Amygdala (tissue), 56 donors: ENCODE results near the gene CDCA3.
A peak's percentile ranks its signal among the peaks of the same experiment; 100 is the strongest.

Experiments used
- DNase-seq, 56 donors: peaks; one replicate each; lab custom pipeline; 2025; lab: John Stamatoyannopoulos, UW

CDCA3 gene

DNA sequence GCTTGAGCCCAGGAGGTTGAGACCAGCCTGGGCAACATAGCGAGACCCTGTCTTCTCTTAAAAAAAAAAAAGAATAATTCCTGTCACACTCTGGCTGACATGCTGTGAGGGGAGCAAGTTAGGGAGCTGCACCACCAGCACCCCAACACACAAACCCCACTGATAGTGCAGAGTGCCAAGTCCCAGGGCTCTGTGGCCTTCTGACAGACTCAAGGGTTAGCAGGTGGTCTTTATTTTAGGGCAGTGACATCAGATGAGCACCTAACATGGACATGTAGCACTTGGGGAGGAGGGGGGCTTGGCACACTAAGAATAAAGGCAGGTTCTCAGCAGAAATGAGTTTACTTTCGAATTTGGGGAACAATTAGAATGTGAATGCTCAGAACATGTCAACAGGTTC is 7.7 kb upstream of the CDCA3 start:
- DNase-seq, result no peak

DNA sequence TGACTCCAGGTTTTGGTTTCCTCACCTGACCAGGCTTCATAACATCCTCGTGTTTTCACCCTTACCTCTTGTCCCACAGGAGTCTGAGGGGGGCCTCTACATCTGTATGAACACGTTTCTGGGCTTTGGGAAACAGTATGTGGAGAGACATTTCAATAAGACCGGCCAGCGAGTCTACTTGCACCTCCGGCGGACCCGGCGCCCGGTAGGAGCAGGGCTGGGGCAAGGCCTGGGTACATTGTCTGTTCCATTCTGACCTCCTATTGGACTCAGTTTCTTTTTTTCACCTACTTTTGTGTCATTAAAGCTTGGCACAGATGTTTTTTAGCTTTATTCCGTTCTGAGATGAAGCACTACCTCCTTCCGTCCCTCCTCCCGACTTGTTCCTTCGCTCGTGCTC is 4.2 kb upstream of the CDCA3 start:
- no peak for DNase-seq

- no peak for DNase-seq
Measured at GRCh38 chr12:6854036-6854435, 3.0 kb upstream of the CDCA3 start.

- no peak for DNase-seq
Measured at GRCh38 chr12:6853626-6854025, 2.5 kb upstream of the CDCA3 start.

DNA sequence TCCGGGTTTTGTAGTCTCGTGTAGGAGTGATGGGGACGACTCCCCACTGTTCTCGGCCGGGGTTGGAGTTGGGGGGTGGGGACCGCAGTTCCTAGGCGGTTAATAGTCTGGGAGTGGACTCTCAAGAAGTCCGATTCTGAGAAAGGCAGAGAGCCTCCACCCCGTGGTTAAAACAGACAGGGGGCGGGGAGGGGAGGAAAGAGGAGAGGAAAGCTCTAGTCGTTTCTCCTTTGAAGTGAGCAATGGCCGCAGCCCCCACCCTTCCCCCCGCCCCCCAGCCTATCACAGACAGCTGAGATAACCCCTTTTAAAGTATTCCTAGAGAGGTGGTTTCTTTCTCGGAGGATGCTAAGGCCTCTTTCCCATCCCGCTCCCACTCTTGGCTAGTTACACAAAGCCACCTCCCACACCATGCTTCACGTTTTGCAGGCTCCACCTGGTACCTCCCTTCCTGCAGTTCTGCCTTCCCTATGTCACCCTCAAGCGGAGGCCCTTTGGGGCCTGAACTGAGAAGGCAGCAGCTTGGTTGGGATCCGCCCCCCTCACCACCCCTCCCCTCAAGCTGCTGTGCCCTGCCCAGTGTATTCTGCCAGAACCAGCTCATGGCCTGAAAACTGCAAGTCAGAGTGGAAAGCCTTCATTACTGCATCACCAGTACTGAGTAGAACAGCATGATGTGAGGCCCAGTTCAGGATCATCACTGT is 1.7 kb upstream of the CDCA3 start:
- peak in 36 of 56 donors; percentile 21 to 76 (median 52) for DNase-seq

- peak; percentile 96 to 100 (median 100) for DNase-seq
Measured at GRCh38 chr12:6851921-6852650, 1.0 kb upstream of the CDCA3 start, which contains the start of gene USP5. Gene USP5 (plus strand): TSS chr12:6852150. CDS start chr12:6852180, 30 bp downstream.

- no peak for DNase-seq
Measured at GRCh38 chr12:6850796-6851152, 312 bp downstream of the CDCA3 start.

GRCh38 chr12:6849976-6850560 is 1.0 kb downstream of the CDCA3 start:
- DNase-seq, result no peak

DNA sequence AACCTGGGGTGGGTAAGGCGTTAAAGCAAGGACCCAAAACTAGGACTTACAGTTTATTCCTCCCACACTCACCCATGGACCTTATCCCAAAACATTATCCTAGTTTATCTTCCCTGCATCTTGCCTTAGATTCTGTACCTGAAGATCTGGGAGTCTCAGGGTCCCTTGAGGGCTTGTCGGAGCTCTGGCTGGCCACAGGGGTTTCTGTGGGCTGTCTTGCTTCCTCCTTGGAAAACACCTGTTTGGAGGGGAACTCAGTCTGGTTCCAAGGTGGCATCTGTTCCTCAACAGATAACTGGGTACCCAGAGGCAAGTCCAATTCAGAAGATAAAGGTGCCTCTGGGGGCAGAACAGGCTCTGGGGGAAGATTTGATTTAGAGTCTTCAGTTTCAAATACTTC is 1.7 kb downstream of the CDCA3 start:
- no peak for DNase-seq

DNA sequence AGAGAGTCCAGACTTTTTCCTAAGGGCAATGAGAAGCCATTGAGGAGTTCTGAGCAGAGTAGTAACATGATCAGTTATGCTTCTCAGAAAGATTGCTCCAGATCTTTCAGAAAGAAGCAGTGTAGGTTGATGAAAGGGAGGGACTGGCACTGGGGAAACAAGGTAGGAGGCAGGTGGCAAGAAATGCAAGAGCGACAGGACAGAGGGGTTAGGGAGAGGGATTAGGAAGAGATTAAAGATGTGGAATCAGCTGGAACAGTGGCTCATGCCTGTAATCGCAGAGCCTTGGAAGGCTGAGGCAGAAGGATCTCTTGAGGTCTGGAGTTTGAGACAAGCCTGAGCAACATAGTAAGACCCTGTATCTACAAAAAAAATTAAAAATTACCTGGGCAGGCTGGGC is 3.4 kb downstream of the CDCA3 start:
- no peak for DNase-seq

DNA sequence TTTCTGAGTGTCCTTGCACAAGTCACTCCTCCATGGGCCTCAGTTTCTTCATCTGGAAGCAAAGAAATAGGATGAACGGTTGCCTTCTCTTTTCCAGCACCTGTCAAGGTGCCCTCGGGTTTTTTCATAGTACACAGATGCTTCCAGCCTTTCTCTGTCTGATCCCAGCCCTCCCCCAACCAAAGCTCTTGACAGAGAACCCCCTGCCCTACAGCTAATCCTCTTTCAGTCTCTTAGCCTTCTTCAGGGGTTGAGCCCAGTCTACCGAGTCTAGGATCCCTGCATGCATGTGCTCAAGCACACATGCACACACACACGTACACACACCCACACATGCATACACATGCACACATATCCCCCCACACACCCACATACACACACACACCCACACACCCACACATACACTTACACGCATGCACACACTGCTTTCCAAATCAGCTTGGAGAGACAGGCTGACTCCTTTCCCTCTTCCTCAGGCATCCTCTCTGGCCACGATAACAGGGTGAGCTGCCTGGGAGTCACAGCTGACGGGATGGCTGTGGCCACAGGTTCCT is 4.7 kb downstream of the CDCA3 start:
- DNase-seq, result no peak

GRCh38 chr12:6845395-6845794 is 5.7 kb downstream of the CDCA3 start:
- no peak for DNase-seq

DNA sequence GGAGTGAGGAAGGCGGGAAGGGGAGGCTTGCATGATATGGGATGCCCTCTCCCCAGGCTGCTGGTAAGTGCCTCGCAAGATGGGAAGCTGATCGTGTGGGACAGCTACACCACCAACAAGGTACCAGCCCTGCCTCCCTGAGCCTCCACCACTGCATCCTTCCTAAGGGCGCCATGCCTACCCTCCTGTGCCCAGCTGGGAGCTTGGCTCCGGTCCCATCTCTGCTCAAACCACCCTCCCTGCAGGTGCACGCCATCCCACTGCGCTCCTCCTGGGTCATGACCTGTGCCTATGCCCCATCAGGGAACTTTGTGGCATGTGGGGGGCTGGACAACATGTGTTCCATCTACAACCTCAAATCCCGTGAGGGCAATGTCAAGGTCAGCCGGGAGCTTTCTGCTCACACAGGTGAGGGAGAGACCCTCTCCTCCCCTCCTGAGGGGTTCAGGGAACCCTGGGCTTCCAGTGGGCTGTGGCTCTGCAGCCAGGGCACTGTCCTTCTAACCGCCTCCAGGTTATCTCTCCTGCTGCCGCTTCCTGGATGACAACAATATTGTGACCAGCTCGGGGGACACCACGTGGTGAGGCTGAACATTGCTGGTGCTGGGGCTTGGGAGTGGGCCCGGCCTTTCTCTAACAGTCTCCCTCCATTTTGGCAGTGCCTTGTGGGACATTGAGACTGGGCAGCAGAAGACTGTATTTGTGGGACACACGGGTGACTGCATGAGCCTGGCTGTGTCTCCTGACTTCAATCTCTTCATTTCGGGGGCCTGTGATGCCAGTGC is 7.8 kb downstream of the CDCA3 start:
- no peak for DNase-seq

- DNase-seq, result no peak
Measured at GRCh38 chr12:6842075-6842474, 9.0 kb downstream of the CDCA3 start.

DNA sequence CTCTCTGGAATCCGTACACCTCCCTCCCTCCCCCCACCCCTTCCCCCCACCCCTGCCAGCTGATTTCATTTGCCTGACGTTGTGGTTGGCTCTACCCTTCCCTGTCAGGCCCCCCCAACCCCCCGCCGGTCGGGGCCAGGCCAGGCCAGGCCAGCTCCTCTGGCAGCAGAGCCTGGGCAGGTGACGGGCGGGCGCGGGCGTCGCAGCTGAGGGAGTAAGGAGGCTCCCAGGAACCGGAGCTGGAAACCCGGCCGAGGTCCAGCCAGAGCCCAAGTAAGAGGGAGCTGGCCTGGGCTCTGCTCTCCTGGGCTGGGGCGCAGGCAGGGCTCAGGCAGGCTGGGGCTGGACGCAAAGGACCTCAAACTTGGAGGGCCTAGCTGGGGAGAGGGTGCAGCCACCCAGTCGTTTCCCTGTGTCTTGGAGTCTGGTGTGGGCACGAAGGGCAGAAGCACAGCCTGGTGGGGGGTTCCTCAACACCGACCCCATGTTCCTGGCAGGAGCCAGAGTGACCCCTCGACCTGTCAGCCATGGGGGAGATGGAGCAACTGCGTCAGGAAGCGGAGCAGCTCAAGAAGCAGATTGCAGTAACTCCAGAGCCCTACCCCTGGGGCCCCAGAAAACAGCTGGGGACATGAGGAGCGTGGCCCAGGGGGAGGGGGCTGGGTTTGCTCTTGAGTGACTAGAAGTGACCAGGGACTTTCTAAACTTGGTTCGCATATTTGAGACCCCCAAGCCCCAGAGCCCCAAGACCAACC is 10.1 kb downstream of the CDCA3 start, which contains the start of gene GNB3:
Gene GNB3 (plus strand): TSS at position 165 of the 755 bp plus-strand sequence. CDS start 363 bp downstream, at position 528.
- no peak for DNase-seq

DNA sequence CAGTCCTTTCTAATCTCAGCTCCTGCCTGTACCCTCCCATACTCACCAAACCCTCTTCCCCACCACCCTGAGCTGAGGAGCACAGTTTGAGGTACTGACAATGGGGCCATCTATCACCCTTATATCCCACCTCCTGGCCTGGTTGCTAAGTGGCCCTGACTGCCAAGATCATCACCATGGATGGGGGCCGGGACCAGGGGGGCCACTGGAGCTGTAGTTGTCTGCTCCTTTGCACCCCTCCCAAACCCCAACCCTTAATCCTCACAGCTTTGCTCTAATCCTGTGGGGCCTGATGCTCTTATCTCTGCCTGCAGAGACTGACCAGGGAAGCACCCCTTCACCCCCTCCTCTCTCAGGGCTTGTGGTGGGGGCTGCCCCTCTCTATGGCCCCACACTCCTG is 10.8 kb downstream of the CDCA3 start:
- DNase-seq, result no peak

- no peak for DNase-seq
Measured at GRCh38 chr12:6839482-6840201, 11.4 kb downstream of the CDCA3 start.

GRCh38 chr12:6838854-6839253 is 12.2 kb downstream of the CDCA3 start:
- DNase-seq, result no peak

DNA sequence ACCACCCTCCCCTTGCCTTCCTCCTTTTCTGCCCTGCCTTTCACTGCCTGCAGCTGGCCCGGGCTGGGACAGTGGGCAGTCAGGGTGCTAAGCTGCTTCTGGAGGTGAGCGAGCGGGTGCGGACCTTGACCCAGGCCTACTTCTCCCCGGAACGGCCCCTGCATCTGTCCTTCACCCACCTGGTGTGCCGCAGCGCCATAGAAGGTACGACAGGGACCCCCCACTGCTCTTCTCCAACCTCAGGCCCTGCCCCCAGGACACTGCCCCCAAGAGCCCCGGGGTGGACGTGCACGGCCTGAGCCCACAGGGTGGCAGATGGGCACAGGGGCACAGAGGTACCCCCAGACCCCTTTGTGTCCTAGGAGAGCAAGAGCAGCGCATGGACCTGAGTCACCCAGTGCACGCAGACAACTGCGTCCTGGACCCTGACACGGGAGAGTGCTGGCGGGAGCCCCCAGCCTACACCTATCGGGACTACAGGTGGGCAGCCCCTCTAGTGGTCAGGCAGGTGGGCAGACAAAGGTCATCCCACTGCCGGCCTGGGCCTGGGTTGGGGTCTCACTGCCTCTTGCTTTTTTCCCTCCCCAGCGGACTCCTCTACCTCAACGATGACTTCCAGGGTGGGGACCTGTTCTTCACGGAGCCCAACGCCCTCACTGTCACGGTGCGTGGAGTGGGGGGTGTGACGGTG is 13.6 kb downstream of the CDCA3 start:
- DNase-seq, result no peak
